SHP77 (cell line): Measurements from ENCODE around the gene MED7.

Source experiments
- DNase-seq, 2 experiments: peaks; one replicate each; lab custom pipeline; 2025; lab: John Stamatoyannopoulos, UW

MED7 gene

DNA sequence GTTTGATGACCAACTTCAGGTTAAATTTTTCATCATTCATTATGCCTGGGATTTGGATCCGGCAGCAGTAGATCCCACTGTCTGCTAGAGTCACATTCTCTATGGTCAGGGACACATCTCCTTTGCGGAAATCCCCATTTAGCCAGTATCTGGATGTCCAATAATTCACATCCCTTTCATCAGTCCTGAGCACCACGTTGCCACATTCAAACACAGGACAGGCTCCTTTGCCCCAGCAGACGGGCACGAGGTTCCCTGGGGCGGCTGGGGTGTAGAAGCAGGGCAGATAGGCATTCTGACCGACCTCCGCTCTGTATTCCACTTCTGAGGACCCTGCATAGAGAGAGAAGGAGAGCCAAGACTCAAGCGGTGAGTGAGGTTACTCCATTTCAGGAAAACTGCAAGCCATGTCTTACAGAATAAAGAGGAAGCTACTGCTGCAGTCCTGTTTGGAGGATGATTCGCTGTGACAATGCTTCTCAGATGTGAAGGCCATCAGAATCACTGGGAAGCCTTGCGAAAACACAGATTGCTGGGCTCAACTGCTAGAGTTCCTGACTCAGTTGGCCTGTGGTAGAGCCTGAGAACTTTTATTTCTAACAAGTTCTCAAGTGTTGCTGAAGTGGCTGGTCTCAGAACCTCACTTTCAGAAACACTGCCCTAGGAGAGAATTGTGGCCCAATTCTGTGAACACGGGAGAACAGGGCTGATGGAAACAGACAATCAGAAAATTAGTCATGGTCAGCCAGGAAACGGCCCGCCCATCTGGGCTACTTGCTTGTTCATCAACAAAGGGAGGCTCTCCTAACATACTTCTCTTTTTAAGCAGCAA, 35.8 kb downstream of the MED7 start:
- DNase-seq: no peak

DNA sequence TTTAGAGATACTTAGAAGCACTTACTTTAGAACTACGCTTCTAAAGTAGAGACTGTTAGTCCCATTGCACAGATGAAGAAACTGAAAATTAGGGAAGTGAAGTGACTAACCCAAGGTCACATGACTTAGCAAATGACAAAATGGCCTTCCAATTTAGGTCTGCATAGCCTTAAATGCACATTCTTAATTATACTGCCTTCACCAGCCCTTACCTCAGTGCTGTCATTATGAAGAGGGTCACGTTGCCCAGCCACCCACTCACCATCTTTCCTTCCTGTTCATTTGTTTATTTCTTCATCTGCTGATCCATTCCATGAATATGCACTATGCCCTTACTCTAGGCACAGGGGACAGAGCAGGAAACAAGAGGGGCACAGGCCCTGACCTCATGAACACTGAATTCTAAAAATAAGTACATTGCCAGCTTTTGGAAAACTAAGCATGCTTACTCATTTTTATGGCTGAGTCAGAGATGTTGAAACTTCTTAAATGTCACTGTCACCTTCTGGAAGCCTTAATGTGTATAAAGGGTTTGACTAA, 42.5 kb downstream of the MED7 start:
- DNase-seq: no peak

DNA sequence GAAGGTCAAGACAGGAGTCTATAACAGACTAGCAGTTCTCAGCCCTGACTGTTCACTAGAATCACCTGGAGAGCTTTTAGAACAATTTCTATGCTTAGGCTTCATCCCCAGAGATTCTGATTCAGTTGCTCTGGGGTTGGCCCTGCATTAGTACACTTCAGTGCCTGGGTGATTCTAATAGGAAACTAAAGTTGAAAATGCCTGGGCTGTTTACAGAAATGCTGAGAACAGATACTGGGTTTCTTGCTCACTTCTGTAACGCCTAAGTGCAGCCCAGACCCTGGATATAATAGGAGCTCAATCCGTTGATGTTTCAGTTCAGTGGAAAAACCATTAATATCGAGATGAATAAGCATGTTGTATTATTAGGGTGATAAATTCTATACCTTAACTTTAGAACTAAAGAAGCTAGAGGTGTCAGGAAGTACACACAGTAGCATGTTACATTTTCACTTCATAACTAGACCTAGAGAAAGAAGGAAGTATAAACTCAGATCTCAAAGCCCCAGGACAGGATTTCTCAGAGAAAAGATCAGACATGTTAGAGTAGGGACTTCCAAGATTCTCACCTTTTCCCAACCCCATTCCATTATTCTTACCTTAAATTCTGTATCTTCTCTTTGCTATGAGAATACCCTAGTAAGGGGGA, 54.2 kb downstream of the MED7 start:
- no peak for DNase-seq
